GM23338 (cell line): ENCODE data around the gene LCN6. TPM values are rescaled to one million over a fixed set of nuclear protein-coding genes. Genes with fewer than 3 reads are reported as not detected.

Experiments used
- ATAC-seq: fragments of 200-7000 bp; cut with Tn5 transposase; 3 replicates; pipeline ENCODE4 v1.9.1; 2020
- DNase-seq: peaks from one replicate; pipeline ENCODE4 v3.0.0-alpha.2; 2015; ENCODE audit warnings: low spot score
- H2AFZ ChIP-seq: fragments of 200-600 bp; sonication (generic); 2 replicates; pipeline ENCODE4 v1.8.0; 2016; ENCODE audit warnings: antibody characterized with exemption, mild to moderate bottlenecking, moderate library complexity
- H3F3A ChIP-seq: fragments of 200-600 bp; sonication (generic); replicated peaks from 2 replicates; pipeline ENCODE4 v1.8.0; 2017; ENCODE audit warnings: antibody characterized with exemption, mixed run types, low read depth
- H3K27ac ChIP-seq: fragments of 200-600 bp; sonication (generic); 2 replicates; pipeline ENCODE4 v1.6.1; 2016; ENCODE audit warnings: low read depth
- H3K27me3 ChIP-seq: fragments of 200-600 bp; sonication (generic); 2 replicates; pipeline ENCODE4 v1.8.0; 2016; ENCODE audit warnings: mild to moderate bottlenecking, mixed run types, moderate library complexity; ENCODE audit not compliant: insufficient read depth
- H3K36me3 ChIP-seq: fragments of 200-600 bp; sonication (generic); 2 replicates; pipeline ENCODE4 v1.8.0; 2016; ENCODE audit warnings: mild to moderate bottlenecking; ENCODE audit not compliant: insufficient read depth
- H3K4me1 ChIP-seq: fragments of 200-600 bp; sonication (generic); 2 replicates; pipeline ENCODE4 v1.8.0; 2016; ENCODE audit warnings: mild to moderate bottlenecking, moderate library complexity; ENCODE audit not compliant: insufficient read depth
- H3K4me2 ChIP-seq: fragments of 200-600 bp; sonication (generic); 2 replicates; pipeline ENCODE4 v1.7.1; 2017; ENCODE audit warnings: mixed run types
- H3K4me3 ChIP-seq: fragments of 200-600 bp; sonication (generic); 2 replicates; pipeline ENCODE4 v1.6.1; 2016; ENCODE audit warnings: mixed run types
- H3K79me2 ChIP-seq: fragments of 200-600 bp; sonication (generic); replicated peaks from 2 replicates; pipeline ENCODE4 v1.8.0; 2017; ENCODE audit warnings: mild to moderate bottlenecking; ENCODE audit not compliant: insufficient read depth
- H3K9me2 ChIP-seq: fragments of 200-600 bp; sonication (generic); 2 replicates; pipeline ENCODE4 v1.8.0; 2017; ENCODE audit not compliant: insufficient read depth
- H4K20me1 ChIP-seq: fragments of 200-600 bp; sonication (generic); replicated peaks from 2 replicates; pipeline ENCODE4 v1.8.0; 2017; ENCODE audit warnings: mild to moderate bottlenecking; ENCODE audit not compliant: insufficient read depth
- H3K27ac Mint-ChIP-seq: 2 replicates; pipeline ENCODE4 v1.8.0; 2020; ENCODE audit warnings: inconsistent platforms, mild to moderate bottlenecking, moderate library complexity, mixed read lengths
- H3K27me3 Mint-ChIP-seq: 3 replicates; pipeline ENCODE4 v1.8.0; 2022; ENCODE audit warnings: low read depth, mild to moderate bottlenecking, moderate library complexity, mixed read lengths, inconsistent platforms; ENCODE audit not compliant: insufficient read depth, poor library complexity
- H3K36me3 Mint-ChIP-seq: 3 replicates; pipeline ENCODE4 v1.8.0; 2021; ENCODE audit warnings: low read depth, mild to moderate bottlenecking, inconsistent platforms, moderate library complexity, mixed read lengths
- H3K4me1 Mint-ChIP-seq: 3 replicates; pipeline ENCODE4 v1.8.0; 2020; ENCODE audit warnings: mild to moderate bottlenecking, inconsistent platforms, mixed read lengths
- H3K4me3 Mint-ChIP-seq: 3 replicates; pipeline ENCODE4 v1.8.0; 2021; ENCODE audit warnings: moderate library complexity, mild to moderate bottlenecking, inconsistent platforms, mixed read lengths
- H3K9me3 Mint-ChIP-seq: 3 replicates; pipeline ENCODE4 v1.8.0; 2020; ENCODE audit warnings: moderate library complexity, mild to moderate bottlenecking, inconsistent platforms, mixed read lengths
- CREB1 ChIP-seq: fragments of 250-450 bp; sonication (Bioruptor Pico); IDR thresholded peaks from 2 replicates; pipeline ENCODE4 v1.5.0; 2020; ENCODE audit warnings: low read depth, mild to moderate bottlenecking, moderate library complexity
- EZH2 ChIP-seq: fragments of 200-600 bp; sonication (generic); IDR thresholded peaks from one replicate; pipeline ENCODE4 v1.8.0; 2017; ENCODE audit warnings: antibody characterized with exemption, mild to moderate bottlenecking, low read depth; ENCODE audit not compliant: unreplicated experiment
- EZH2phosphoT487 ChIP-seq: fragments of 200-600 bp; sonication (generic); IDR thresholded peaks from one replicate; pipeline ENCODE4 v1.8.1; 2018; ENCODE audit warnings: antibody characterized with exemption; ENCODE audit not compliant: unreplicated experiment
- JUNB ChIP-seq: IDR thresholded peaks from one replicate; pipeline ENCODE4 v1.6.1; 2016; ENCODE audit warnings: antibody characterized with exemption; ENCODE audit not compliant: unreplicated experiment
- NANOG ChIP-seq: IDR thresholded peaks from 2 replicates; pipeline ENCODE4 v1.6.1; 2016; ENCODE audit warnings: antibody characterized with exemption, borderline replicate concordance
- POLR2AphosphoS5 ChIP-seq: IDR thresholded peaks from 2 replicates; pipeline ENCODE4 v1.6.1; 2016; ENCODE audit warnings: antibody characterized with exemption, low read depth
- STAT1 ChIP-seq: IDR thresholded peaks from one replicate; pipeline ENCODE4 v1.6.1; 2016; ENCODE audit warnings: antibody characterized with exemption; ENCODE audit not compliant: unreplicated experiment
- ZNF114 ChIP-seq: fragments of 250-450 bp; sonication (Bioruptor Pico); IDR thresholded peaks from 2 replicates; pipeline ENCODE4 v1.5.0; 2020; ENCODE audit warnings: mild to moderate bottlenecking, moderate library complexity
- polyA plus RNA-seq: library from polyadenylated mRNA; unstranded; fragments of >200 nt; fragmentation: Nextera tagmentation; extraction: Ambion mirVana; gene quantifications from 2 replicates; pipeline ENCODE4 v1.2.1, GENCODE V29; 2016
- total RNA-seq: library from RNA; depleted of rRNA; stranded (reverse); fragments of >200 nt; shearing (Covaris generic); gene quantifications from 2 replicates; pipeline ENCODE4 v1.2.3, GENCODE V29; 2014
- TF ChIP-seq, protein P1 (sequence below): IDR thresholded peaks from 2 replicates; pipeline ENCODE4 v1.6.1; 2016; ENCODE audit warnings: antibody characterized with exemption
- TF ChIP-seq, protein P2 (sequence below): IDR thresholded peaks from one replicate; pipeline ENCODE4 v1.6.1; 2018; ENCODE audit warnings: antibody characterized with exemption; ENCODE audit not compliant: unreplicated experiment

LCN6 gene
- total and polyA plus RNA-seq, 2 experiments from 2014 or later, result not detected

DNA sequence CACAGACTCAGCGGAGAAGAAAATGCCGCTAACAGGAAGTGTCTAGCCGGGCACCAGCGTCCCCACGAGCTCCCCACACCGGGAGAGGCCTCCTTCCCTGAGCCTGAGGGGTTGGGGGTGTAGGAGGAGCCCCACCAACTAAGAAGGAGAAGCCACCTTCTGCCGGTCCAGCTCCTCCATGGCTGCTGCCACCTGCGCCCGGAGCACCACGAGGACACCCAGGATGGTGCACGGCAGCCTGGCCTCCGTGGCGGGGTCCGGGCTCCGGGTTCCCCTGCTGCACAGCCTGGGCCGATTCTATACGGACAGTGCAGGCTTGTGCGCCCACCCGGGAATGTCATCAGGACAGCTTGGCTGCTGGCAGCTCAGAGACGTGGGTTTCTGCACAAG, 9.4 kb upstream of the LCN6 start:
- no peak overlapping the region for H2AFZ ChIP-seq
- H3K9me2 ChIP-seq, result no peaks in the 10 kb centered on the region
- no peaks in the 10 kb centered on the region for H3K4me1 ChIP-seq
- no peak for DNase-seq
- no peak overlapping the region for H3K4me2 ChIP-seq
- no peak overlapping the region for H3K4me3 ChIP-seq
- H3K9me3 Mint-ChIP-seq, result peaks cover 13% of the 10 kb centered on the region
- H3K36me3 ChIP-seq, result no peaks in the 10 kb centered on the region
- H4K20me1 ChIP-seq, result no peaks in the 10 kb centered on the region
- ATAC-seq, result no peak
- H3K27ac ChIP-seq, result no peak overlapping the region
- no peak overlapping the region for H3K27ac Mint-ChIP-seq
- H3K27me3 ChIP-seq, result no peaks in the 10 kb centered on the region
- H3K36me3 Mint-ChIP-seq, result no peaks in the 10 kb centered on the region
- H3K4me3 Mint-ChIP-seq, result no peak overlapping the region
- H3K27me3 Mint-ChIP-seq, result peaks cover 11% of the 10 kb centered on the region
- TF ChIP-seq CREB1 (CRISPR knock-in tag) (no peak), ZNF114 (no peak), STAT1 (no peak), JUNB (no peak), EZH2 (no peak), POLR2AphosphoS5 (no peak), EZH2phosphoT487 (no peak), NANOG (no peak)
- TF ChIP-seq, protein P1, sequence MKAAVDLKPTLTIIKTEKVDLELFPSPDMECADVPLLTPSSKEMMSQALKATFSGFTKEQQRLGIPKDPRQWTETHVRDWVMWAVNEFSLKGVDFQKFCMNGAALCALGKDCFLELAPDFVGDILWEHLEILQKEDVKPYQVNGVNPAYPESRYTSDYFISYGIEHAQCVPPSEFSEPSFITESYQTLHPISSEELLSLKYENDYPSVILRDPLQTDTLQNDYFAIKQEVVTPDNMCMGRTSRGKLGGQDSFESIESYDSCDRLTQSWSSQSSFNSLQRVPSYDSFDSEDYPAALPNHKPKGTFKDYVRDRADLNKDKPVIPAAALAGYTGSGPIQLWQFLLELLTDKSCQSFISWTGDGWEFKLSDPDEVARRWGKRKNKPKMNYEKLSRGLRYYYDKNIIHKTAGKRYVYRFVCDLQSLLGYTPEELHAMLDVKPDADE, result no peak
- no peaks in the 10 kb centered on the region for H3K79me2 ChIP-seq
- 0 out of 2 replicates have a peak, but pooled peaks cover 2% of the 10 kb centered on the region for H3F3A ChIP-seq
- peaks cover 11% of the 10 kb centered on the region for H3K4me1 Mint-ChIP-seq

DNA sequence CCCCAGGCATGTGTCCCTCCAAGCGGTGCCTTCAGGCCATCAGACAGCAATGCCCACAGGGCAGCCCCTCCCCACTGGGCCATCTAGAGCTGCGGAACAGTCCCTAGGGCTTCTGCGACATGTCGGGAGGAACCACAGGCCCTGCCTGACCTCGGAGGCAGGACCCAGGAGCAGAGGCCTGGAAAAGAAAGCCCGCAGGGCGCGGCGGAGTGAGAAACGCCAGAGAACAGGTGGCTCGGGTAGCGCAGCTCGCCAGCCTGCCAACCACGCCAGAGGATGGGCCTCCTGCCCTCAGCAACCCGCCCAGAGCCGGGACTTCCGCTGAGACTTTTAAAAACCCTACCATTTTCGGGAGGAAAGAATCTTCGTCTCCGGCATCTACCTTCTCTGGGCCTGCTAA, 9.0 kb upstream of the LCN6 start:
- H3F3A ChIP-seq, result 0 out of 2 replicates have a peak, but pooled peaks cover 2% of the 10 kb centered on the region
- no peak overlapping the region for H3K4me3 Mint-ChIP-seq
- H3K79me2 ChIP-seq, result no peaks in the 10 kb centered on the region
- H3K27me3 Mint-ChIP-seq, result peaks cover 7% of the 10 kb centered on the region
- no peak overlapping the region for H3K4me2 ChIP-seq
- H3K27ac ChIP-seq, result no peak overlapping the region
- no peaks in the 10 kb centered on the region for H4K20me1 ChIP-seq
- no peak overlapping the region for H3K27ac Mint-ChIP-seq
- no peak for DNase-seq
- no peaks in the 10 kb centered on the region for H3K27me3 ChIP-seq
- no peak for ATAC-seq
- H3K9me2 ChIP-seq, result no peaks in the 10 kb centered on the region
- no peak for TF ChIP-seq POLR2AphosphoS5
- TF ChIP-seq, protein P2, sequence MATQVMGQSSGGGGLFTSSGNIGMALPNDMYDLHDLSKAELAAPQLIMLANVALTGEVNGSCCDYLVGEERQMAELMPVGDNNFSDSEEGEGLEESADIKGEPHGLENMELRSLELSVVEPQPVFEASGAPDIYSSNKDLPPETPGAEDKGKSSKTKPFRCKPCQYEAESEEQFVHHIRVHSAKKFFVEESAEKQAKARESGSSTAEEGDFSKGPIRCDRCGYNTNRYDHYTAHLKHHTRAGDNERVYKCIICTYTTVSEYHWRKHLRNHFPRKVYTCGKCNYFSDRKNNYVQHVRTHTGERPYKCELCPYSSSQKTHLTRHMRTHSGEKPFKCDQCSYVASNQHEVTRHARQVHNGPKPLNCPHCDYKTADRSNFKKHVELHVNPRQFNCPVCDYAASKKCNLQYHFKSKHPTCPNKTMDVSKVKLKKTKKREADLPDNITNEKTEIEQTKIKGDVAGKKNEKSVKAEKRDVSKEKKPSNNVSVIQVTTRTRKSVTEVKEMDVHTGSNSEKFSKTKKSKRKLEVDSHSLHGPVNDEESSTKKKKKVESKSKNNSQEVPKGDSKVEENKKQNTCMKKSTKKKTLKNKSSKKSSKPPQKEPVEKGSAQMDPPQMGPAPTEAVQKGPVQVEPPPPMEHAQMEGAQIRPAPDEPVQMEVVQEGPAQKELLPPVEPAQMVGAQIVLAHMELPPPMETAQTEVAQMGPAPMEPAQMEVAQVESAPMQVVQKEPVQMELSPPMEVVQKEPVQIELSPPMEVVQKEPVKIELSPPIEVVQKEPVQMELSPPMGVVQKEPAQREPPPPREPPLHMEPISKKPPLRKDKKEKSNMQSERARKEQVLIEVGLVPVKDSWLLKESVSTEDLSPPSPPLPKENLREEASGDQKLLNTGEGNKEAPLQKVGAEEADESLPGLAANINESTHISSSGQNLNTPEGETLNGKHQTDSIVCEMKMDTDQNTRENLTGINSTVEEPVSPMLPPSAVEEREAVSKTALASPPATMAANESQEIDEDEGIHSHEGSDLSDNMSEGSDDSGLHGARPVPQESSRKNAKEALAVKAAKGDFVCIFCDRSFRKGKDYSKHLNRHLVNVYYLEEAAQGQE, result no peak
- TF ChIP-seq EZH2, result no peak
- peaks cover 11% of the 10 kb centered on the region for H3K4me1 Mint-ChIP-seq
- no peaks in the 10 kb centered on the region for H3K36me3 ChIP-seq
- H3K4me3 ChIP-seq, result no peak overlapping the region
- H2AFZ ChIP-seq, result no peak overlapping the region
- H3K9me3 Mint-ChIP-seq, result peaks cover 18% of the 10 kb centered on the region
- peaks cover 2% of the 10 kb centered on the region; the same call in 2 of the 3 replicates for H3K36me3 Mint-ChIP-seq
- H3K4me1 ChIP-seq, result no peaks in the 10 kb centered on the region
